DND-41 (cell line): Measurements from ENCODE around the gene ENAH.

Experiments used
- CTCF ChIP-seq: IDR thresholded peaks from 2 replicates; pipeline ENCODE4 v1.5.1; 2012; ENCODE audit warnings: borderline replicate concordance, low read length, moderate library complexity, mild to moderate bottlenecking; ENCODE audit not compliant: poor library complexity, severe bottlenecking; ENCODE audit errors: extremely low read depth
- EZH2 ChIP-seq: IDR thresholded peaks from 3 replicates; pipeline ENCODE4 v1.6.1; 2012; ENCODE audit warnings: borderline replicate concordance, low read depth, mild to moderate bottlenecking, moderate library complexity, low read length, inconsistent platforms; ENCODE audit not compliant: severe bottlenecking

- TF ChIP-seq EZH2, result no peak
- no peak for TF ChIP-seq CTCF
These were observed 126.0 kb downstream of the ENAH start for GRCh38 chr1:225526878-225527277.
